Right lobe of liver (tissue), 6 donors: Measurements from ENCODE around the gene PPFIBP2. TPM values are rescaled to one million over a fixed set of nuclear protein-coding genes. Genes with fewer than 3 reads are reported as not detected.

Experiments
- ATAC-seq, 4 donors: fragments of 200-7000 bp; cut with Tn5 transposase; one replicate each; pipeline ENCODE4 v1.9.1; 2020; ENCODE audit warnings: mild to moderate bottlenecking in 4 of 4, moderate library complexity in 4 of 4
- DNase-seq, 3 donors: peaks; one replicate each; pipeline ENCODE4 v3.0.0-alpha.2; 2020
- H3K27ac ChIP-seq, 3 donors: fragments of 200-600 bp; one replicate each; pipeline ENCODE4 v1.8.0; 2022
- H3K27me3 ChIP-seq, 2 donors: fragments of 200-600 bp; one replicate each; pipeline ENCODE4 v1.8.0; 2022
- H3K36me3 ChIP-seq, 4 donors: fragments of 200-600 bp; sonication (generic) in 1 of 4; one replicate each; pipeline versions ENCODE4 v1.5.1 to v1.8.0; 2017 to 2022; ENCODE audit warnings: control low read depth in 1 of 4
- H3K4me1 ChIP-seq, 4 donors: fragments of 200-600 bp; sonication (generic) in 1 of 4; one replicate each; pipeline versions ENCODE4 v1.5.1 to v1.8.0; 2017 to 2022; ENCODE audit warnings: control low read depth in 1 of 4
- H3K4me3 ChIP-seq, 3 donors: fragments of 200-600 bp; one replicate each; pipeline ENCODE4 v1.8.0; 2022
- H3K9me3 ChIP-seq, 4 donors: fragments of 200-600 bp; sonication (generic) in 1 of 4; one replicate each; pipeline versions ENCODE4 v1.5.1 to v1.8.0; 2017 to 2022; ENCODE audit warnings: control low read depth in 1 of 4
- CTCF ChIP-seq, 4 donors: fragments of 200-600 bp in 3 of 4; fragments of 450-650 bp in 1 of 4; IDR thresholded peaks; one replicate each; pipeline versions ENCODE4 v1.5.1 to v1.8.0; 2016 to 2022; ENCODE audit warnings: antibody characterized with exemption in 4 of 4, mild to moderate bottlenecking in 2 of 4
- POLR2A ChIP-seq: fragments of 450-650 bp; IDR thresholded peaks from one replicate; pipeline ENCODE4 v1.6.1; 2017; ENCODE audit warnings: antibody characterized with exemption, mild to moderate bottlenecking
- WGBS: methylation state at CpG from one replicate; pipeline ENCODE4 v1.1.6; 2018; ENCODE audit warnings: low coverage, low lambda C conversion rate; ENCODE audit not compliant: insufficient coverage; ENCODE audit errors: missing lambda C conversion rate; 5-methylcytosine and 5-hydroxymethylcytosine counted together
- intact Hi-C, 2 donors: fragments of 100-400 bp; cut with DNase I; formaldehyde crosslinking; loops; one replicate each; pipeline versions ENCODE4 v1.11.2 to v1.14.1; 2022
- total RNA-seq, 6 experiments: library from RNA; depleted of rRNA in 2 of 6; stranded (reverse); fragments of >200 nt in 2 of 6; fragmentation: NEBNext Ultra II Directional in 3 of 6; extraction: Animal tissue kit (Norgen Biotek cat#: 25700) in 3 of 6; gene quantifications; one replicate each; pipeline versions ENCODE4 v1.1.0 to v1.2.4, GENCODE V29; 2016 to 2023
- donor health status: DM: no; HTN: yes; CAD: no.
- donor health status: DM: no; HTN: no; CAD: no.
- donor health status: DM: no; HTN: no; CAD: no.
- donor health status: DM: no; HTN: yes; CAD: no.
- donor health status: DM: no; HTN: yes; CAD: no.

PPFIBP2 gene
- total RNA-seq, 6 experiments from 2014 or later: 25.5 to 69.3 (median 46.6) TPM

GRCh38 chr11:7543302-7543701, 29.5 kb downstream of the PPFIBP2 start:
- WGBS: 71% methylated on average over 1 of the region's 1 CpG
- ATAC-seq (no peak), DNase-seq (no peak)
- Histone ChIP-seq H3K27ac (no peak overlapping the region), H3K4me3 (no peak overlapping the region), H3K27me3 (no peaks in the 10 kb centered on the region), H3K4me1 (peaks cover 0 to 6% (median 0%) of the 10 kb centered on the region in 4 donors), H3K9me3 (no peaks in the 10 kb centered on the region), H3K36me3 (no peaks in the 10 kb centered on the region)
- TF ChIP-seq CTCF (IDR thresholded peaks at IDR 0.05) (no peak), POLR2A (no peak)
- intact Hi-C loops: no loop called here

GRCh38 chr11:7544021-7544420, 30.2 kb downstream of the PPFIBP2 start:
- Histone ChIP-seq H3K9me3 (no peaks in the 10 kb centered on the region), H3K4me3 (no peak overlapping the region)
- 63% methylated on average over 1 of the region's 3 CpGs for WGBS

GRCh38 chr11:7545611-7546010, 31.8 kb downstream of the PPFIBP2 start:
- WGBS: 85% methylated on average over 4 of the region's 4 CpGs
- Histone ChIP-seq H3K4me3 (no peak overlapping the region), H3K9me3 (no peaks in the 10 kb centered on the region)

More at GRCh38 chr11:7544021-7544420, 30.2 kb downstream of the PPFIBP2 start:
- DNase-seq (no peak), ATAC-seq (no peak)
- H3K27ac ChIP-seq: no peak overlapping the region
- H3K4me1 ChIP-seq: no peaks in the 10 kb centered on the region
- TF ChIP-seq POLR2A: no peak
- intact Hi-C loops: no loop called here
- no peaks in the 10 kb centered on the region for H3K27me3 ChIP-seq
- H3K36me3 ChIP-seq: no peaks in the 10 kb centered on the region

GRCh38 chr11:7546324-7546791, 32.6 kb downstream of the PPFIBP2 start:
- DNase-seq: no peak

More at GRCh38 chr11:7545611-7546010, 31.8 kb downstream of the PPFIBP2 start:
- no peak for DNase-seq
- Histone ChIP-seq H3K27ac (no peak overlapping the region), H3K27me3 (no peaks in the 10 kb centered on the region), H3K36me3 (no peaks in the 10 kb centered on the region), H3K4me1 (peaks cover 0 to 9% (median 0%) of the 10 kb centered on the region in 4 donors)
- TF ChIP-seq POLR2A (no peak), CTCF (IDR thresholded peaks at IDR 0.05) (no peak)
- no peak for ATAC-seq
- intact Hi-C loops: no loop called here

GRCh38 chr11:7547687-7548086, 33.9 kb downstream of the PPFIBP2 start:
- 47% methylated on average over 2 of the region's 4 CpGs for WGBS
- Histone ChIP-seq H3K4me1 (peaks cover 0 to 9% (median 0%) of the 10 kb centered on the region in 4 donors), H3K36me3 (no peaks in the 10 kb centered on the region), H3K9me3 (no peaks in the 10 kb centered on the region), H3K27me3 (no peaks in the 10 kb centered on the region), H3K4me3 (no peak overlapping the region), H3K27ac (no peak overlapping the region)
- DNase-seq (no peak), ATAC-seq (no peak)
- TF ChIP-seq CTCF (IDR thresholded peaks at IDR 0.05) (no peak), POLR2A (no peak)
- intact Hi-C loops: no loop called here

More at GRCh38 chr11:7546324-7546791, 32.6 kb downstream of the PPFIBP2 start:
- ATAC-seq: no peak
- Histone ChIP-seq H3K27me3 (no peaks in the 10 kb centered on the region), H3K4me1 (peaks cover 0 to 9% (median 0%) of the 10 kb centered on the region in 4 donors), H3K4me3 (no peak overlapping the region), H3K27ac (no peak overlapping the region), H3K9me3 (no peaks in the 10 kb centered on the region), H3K36me3 (no peaks in the 10 kb centered on the region)
- intact Hi-C loops: no loop called here
- 86% methylated on average over 2 of the region's 3 CpGs for WGBS
- TF ChIP-seq CTCF (IDR thresholded peaks at IDR 0.05): no peak
- no peak for TF ChIP-seq POLR2A
